ENCODE results near the gene BGLAP. TPM values are rescaled to one million over a fixed set of nuclear protein-coding genes. Genes with fewer than 3 reads are reported as not detected.

BGLAP gene
- total and polyA plus RNA-seq, 2 donors (not counting 3 experiments of a cell fraction or from before 2014, with no cell fraction given): 0.65 to 1.0 TPM

DNA sequence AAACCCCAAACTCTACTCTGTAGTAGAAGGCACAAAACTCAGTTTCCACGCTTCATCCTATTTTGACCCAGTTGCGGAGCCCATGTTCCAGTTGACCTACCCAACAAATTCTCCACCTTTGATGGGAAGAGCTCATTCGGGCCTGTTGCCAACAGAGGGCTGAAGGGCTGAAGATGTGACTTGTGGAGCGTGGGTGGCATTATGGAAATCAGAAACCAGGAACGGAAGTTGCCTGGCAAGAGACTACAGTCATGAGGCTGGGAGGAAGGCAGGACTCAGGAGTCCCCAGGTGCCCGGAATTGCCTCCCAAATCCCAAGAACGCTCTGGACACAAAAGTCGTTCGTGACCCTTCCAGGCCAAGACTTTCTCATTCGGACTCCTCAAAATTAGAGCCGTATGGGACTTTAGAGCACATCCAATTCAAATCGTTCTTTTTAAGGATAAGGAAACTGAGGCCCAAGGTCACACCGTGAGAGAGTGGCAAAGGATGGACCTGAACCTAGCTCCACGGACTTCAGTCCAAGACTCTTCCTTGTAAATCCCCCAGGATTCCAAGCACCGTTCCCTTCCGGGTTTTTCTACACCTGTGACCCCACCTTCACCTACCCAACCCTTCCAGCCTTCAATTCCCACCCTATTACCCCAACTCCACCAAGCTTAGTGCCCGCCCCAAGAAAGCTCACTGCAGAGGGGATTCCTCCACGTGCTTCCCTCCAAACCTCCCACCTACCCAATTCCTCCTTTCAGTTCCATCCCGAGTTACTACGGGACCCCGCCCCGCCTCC is 39.9 kb downstream of the BGLAP start:
- POLR2A ChIA-PET: interaction anchor here (1.0 to 1.5 kb wide), 2 partner anchors 9 to 15 kb away, joined by 3 read pairs; no protein-coding TSS in a partner anchor

DNA sequence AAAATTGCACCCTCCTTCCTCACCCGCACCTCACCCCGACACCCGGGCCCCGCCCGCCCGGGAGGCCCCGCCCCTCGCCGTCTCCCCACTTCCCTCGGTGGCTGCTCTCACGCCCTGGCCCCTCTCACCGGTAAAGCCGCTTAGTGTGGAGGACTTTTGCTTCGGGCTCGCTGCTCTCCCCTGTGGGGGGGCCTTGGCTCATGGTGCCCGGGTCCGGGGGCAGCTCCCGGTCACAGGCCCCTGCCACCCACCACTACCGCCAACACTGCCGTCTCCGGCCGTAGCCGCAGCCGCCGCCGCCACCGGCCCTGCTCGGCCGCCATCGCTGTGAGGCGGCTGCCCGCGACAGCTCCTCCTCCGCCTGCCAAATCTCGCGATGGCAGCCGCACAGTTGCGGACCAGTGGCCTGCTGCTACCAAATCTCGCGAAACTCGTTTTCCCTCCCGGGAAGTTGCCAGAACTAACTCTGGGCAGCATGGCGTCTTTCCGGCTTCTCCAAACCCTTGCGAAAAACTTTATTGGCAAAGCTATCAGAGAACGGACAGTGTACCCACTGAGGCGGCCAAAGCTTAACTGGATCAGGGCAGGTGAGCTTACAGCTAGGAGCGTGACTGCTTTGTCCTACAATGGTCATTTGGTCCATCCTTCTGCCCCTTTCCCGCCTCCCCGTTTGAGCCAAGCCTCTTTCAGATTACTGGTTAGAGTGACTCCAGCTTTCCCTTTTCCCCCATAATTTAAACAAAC is 40.7 kb downstream of the BGLAP start, which contains the start of gene SMG5:
TSS of gene SMG5 (minus strand) at position 347 of the 744 bp plus-strand sequence. CDS start at position 202, 145 bp downstream.
- Histone ChIP-seq H3K9me1 (replicated peaks; ENCODE audit: control insufficient read depth, extremely low read depth, insufficient read depth, low read length) (no peaks in the 10 kb centered on the region), H3K4me2 (ENCODE audit: insufficient read depth, low read length) (peak within 1 kb of the TSS; percentile 94), H3K27ac (ENCODE audit: insufficient read depth, low read depth, low read length) (peak within 1 kb of the TSS; percentile 69), H3K36me3 (ENCODE audit: control insufficient read depth in 2 of 2, extremely low read depth in 1 of 2, insufficient read depth in 2 of 2, low read length in 2 of 2) (peaks cover 8 to 10% of the 10 kb centered on the region in 2 experiments), H3K79me2 (ENCODE audit: control insufficient read depth, insufficient read depth, low read length) (peaks cover 46% of the 10 kb centered on the region), H4K20me1 (replicated peaks; ENCODE audit: control insufficient read depth, extremely low read depth, insufficient read depth, low read length) (peaks cover 2% of the 10 kb centered on the region), H3K9ac (replicated peaks; ENCODE audit: extremely low read depth, insufficient read depth, low read length) (peak within 1 kb of the TSS; percentile 93), H3K4me1 (ENCODE audit: control insufficient read depth, extremely low read depth, insufficient read depth, low read length) (peaks cover 14% of the 10 kb centered on the region), H3K4me3 (replicated peaks in 1 of 3; ENCODE audit: insufficient read depth in 1 of 3, low read depth in 1 of 3, low read length in 3 of 3) (peak within 1 kb of the TSS; percentile 81 to 95 (median 90)), H2AFZ (ENCODE audit: low read depth, low read length) (peak within 1 kb of the TSS; percentile 85), H3K27me3 (ENCODE audit: control insufficient read depth in 2 of 2, insufficient read depth in 2 of 2, low read length in 2 of 2) (no peaks in the 10 kb centered on the region), H3K9me3 (replicated peaks; ENCODE audit: control insufficient read depth, insufficient read depth, low read length) (no peaks in the 10 kb centered on the region)
- no peak for TF ChIP-seq FOS (IDR thresholded peaks at IDR 0.05; ENCODE audit: borderline replicate concordance, insufficient read depth, low read length)
- TF ChIP-seq POLR2A (IDR thresholded peaks at IDR 0.05; ENCODE audit: low read depth, low read length): peak; percentile 93
- TF ChIP-seq POLR2AphosphoS5 (IDR thresholded peaks at IDR 0.05; ENCODE audit: insufficient read depth, low read depth, low read length): peak; percentile 92
- intact Hi-C loops (cut with micrococcal nuclease) (loop anchor here (1.0 kb wide), 1 partner anchor 9 kb away; no protein-coding TSS in a partner anchor), dilution Hi-C loops (cut with MboI; ENCODE audit: extremely low pct_ligation_motif_present, low sequenced_read_pairs) (no loop called here)
- ChIA-PET CTCF (interaction anchor here (0.8 to 3.2 kb wide), 13 partner anchors 10 to 186 kb away, joined by 3 to 10 read pairs (median 3); partner anchors contain the start of genes GLMP and PMF1), POLR2A (interaction anchor here (0.6 to 1.5 kb wide), 6 partner anchors 8 to 52 kb away, joined by 3 to 5 read pairs (median 3); partner anchors contain the start of gene GLMP)
- no TSS peak for BruUV-seq (replicated peaks)
- DNase-seq (ENCODE audit: low read depth, low spot score) (peak; percentile 98), FAIRE-seq (peak; percentile 99)

More for the DNA sequence above, 39.9 kb downstream of the BGLAP start:
- Histone ChIP-seq H3K9me1 (replicated peaks; ENCODE audit: control insufficient read depth, extremely low read depth, insufficient read depth, low read length) (no peaks in the 10 kb centered on the region), H3K36me3 (ENCODE audit: control insufficient read depth in 2 of 2, extremely low read depth in 1 of 2, insufficient read depth in 2 of 2, low read length in 2 of 2) (peaks cover 8 to 14% of the 10 kb centered on the region in 2 experiments), H3K79me2 (ENCODE audit: control insufficient read depth, insufficient read depth, low read length) (peaks cover 46% of the 10 kb centered on the region), H4K20me1 (replicated peaks; ENCODE audit: control insufficient read depth, extremely low read depth, insufficient read depth, low read length) (peaks cover 2% of the 10 kb centered on the region), H3K27ac (ENCODE audit: insufficient read depth, low read depth, low read length) (peak overlapping the region; percentile 69), H3K9ac (replicated peaks; ENCODE audit: extremely low read depth, insufficient read depth, low read length) (peak overlapping the region; percentile 93), H2AFZ (ENCODE audit: low read depth, low read length) (no peak overlapping the region), H3K27me3 (ENCODE audit: control insufficient read depth in 2 of 2, insufficient read depth in 2 of 2, low read length in 2 of 2) (no peaks in the 10 kb centered on the region), H3K9me3 (replicated peaks; ENCODE audit: control insufficient read depth, insufficient read depth, low read length) (no peaks in the 10 kb centered on the region), H3K4me3 (replicated peaks in 1 of 3; ENCODE audit: insufficient read depth in 1 of 3, low read depth in 1 of 3, low read length in 3 of 3) (peak overlapping the region; percentile 81 to 95 (median 90)), H3K4me2 (ENCODE audit: insufficient read depth, low read length) (peak overlapping the region; percentile 94), H3K4me1 (ENCODE audit: control insufficient read depth, extremely low read depth, insufficient read depth, low read length) (peaks cover 14% of the 10 kb centered on the region)
- CTCF ChIA-PET: interaction anchor here (1.0 to 3.2 kb wide), 12 partner anchors 10 to 185 kb away, joined by 3 to 10 read pairs (median 3); partner anchors contain the start of gene PMF1
- FAIRE-seq (peak; percentile 70), DNase-seq (ENCODE audit: low read depth, low spot score) (peak; percentile 13)
- dilution Hi-C loops (cut with MboI; ENCODE audit: extremely low pct_ligation_motif_present, low sequenced_read_pairs) (no loop called here), intact Hi-C loops (cut with micrococcal nuclease) (no loop called here)
- BruUV-seq (replicated peaks): TSS peak; percentile 38
- no peak for TF ChIP-seq JUN (IDR thresholded peaks at IDR 0.05; ENCODE audit: borderline replicate concordance, insufficient read depth, insufficient read length, low read depth)
